HG02840 (cell line): Measurements from ENCODE around the gene OAT.

Experiments used
- ATAC-seq: cut with Tn5 transposase; IDR thresholded peaks from one replicate; pipeline ENCODE4 v1.9.1; 2021; ENCODE audit warnings: mild to moderate bottlenecking, moderate library complexity, moderate number of reproducible peaks; ENCODE audit not compliant: unreplicated experiment, low FRiP score

OAT gene

GRCh38 chr10:124408357-124408756, 10.4 kb downstream of the OAT start:
- no peak for ATAC-seq

- ATAC-seq: no peak
These were observed 11.3 kb downstream of the OAT start for GRCh38 chr10:124407456-124407855.

- ATAC-seq: peak; percentile 56
These were observed 15.2 kb downstream of the OAT start for GRCh38 chr10:124403548-124403947.

- no peak for ATAC-seq
These were observed 16.4 kb downstream of the OAT start for GRCh38 chr10:124402273-124402672.

GRCh38 chr10:124401633-124402032, 17.1 kb downstream of the OAT start:
- ATAC-seq: no peak

- ATAC-seq: no peak
These were observed 24.1 kb downstream of the OAT start for GRCh38 chr10:124394583-124394982.

GRCh38 chr10:124392626-124393342, 25.9 kb downstream of the OAT start:
- ATAC-seq: no peak

- no peak for ATAC-seq
These were observed 28.1 kb downstream of the OAT start for GRCh38 chr10:124390471-124391187.

- ATAC-seq: no peak
These were observed 28.9 kb downstream of the OAT start for GRCh38 chr10:124389613-124390361.

GRCh38 chr10:124388823-124389612, 29.7 kb downstream of the OAT start:
- peak; percentile 75 for ATAC-seq

- no peak for ATAC-seq
These were observed 30.3 kb downstream of the OAT start for GRCh38 chr10:124388476-124388822.

- no peak for ATAC-seq
These were observed 31.4 kb downstream of the OAT start for GRCh38 chr10:124387078-124387874.

GRCh38 chr10:124386186-124387077, 32.3 kb downstream of the OAT start:
- no peak for ATAC-seq

- no peak for ATAC-seq
These were observed 33.0 kb downstream of the OAT start for GRCh38 chr10:124385627-124386185.

- ATAC-seq: no peak
These were observed 34.0 kb downstream of the OAT start for GRCh38 chr10:124384591-124385190.

GRCh38 chr10:124384172-124384571, 34.6 kb downstream of the OAT start:
- ATAC-seq: no peak

GRCh38 chr10:124383496-124383895, 35.2 kb downstream of the OAT start:
- no peak for ATAC-seq

GRCh38 chr10:124381011-124381611, 37.6 kb downstream of the OAT start:
- ATAC-seq: no peak
